GM23338 (cell line): ENCODE results near the gene TMED10. TPM values are rescaled to one million over a fixed set of nuclear protein-coding genes. Genes with fewer than 3 reads are reported as not detected.

ENCODE experiments used
- ATAC-seq: fragments of 200-7000 bp; cut with Tn5 transposase; 3 replicates; pipeline ENCODE4 v1.9.1; 2020
- DNase-seq: peaks from one replicate; pipeline ENCODE4 v3.0.0-alpha.2; 2015; ENCODE audit warnings: low spot score
- H2AFZ ChIP-seq: fragments of 200-600 bp; sonication (generic); 2 replicates; pipeline ENCODE4 v1.8.0; 2016; ENCODE audit warnings: antibody characterized with exemption, mild to moderate bottlenecking, moderate library complexity
- H3F3A ChIP-seq: fragments of 200-600 bp; sonication (generic); replicated peaks from 2 replicates; pipeline ENCODE4 v1.8.0; 2017; ENCODE audit warnings: antibody characterized with exemption, mixed run types, low read depth
- H3K27ac ChIP-seq: fragments of 200-600 bp; sonication (generic); 2 replicates; pipeline ENCODE4 v1.6.1; 2016; ENCODE audit warnings: low read depth
- H3K27me3 ChIP-seq: fragments of 200-600 bp; sonication (generic); 2 replicates; pipeline ENCODE4 v1.8.0; 2016; ENCODE audit warnings: mild to moderate bottlenecking, mixed run types, moderate library complexity; ENCODE audit not compliant: insufficient read depth
- H3K36me3 ChIP-seq: fragments of 200-600 bp; sonication (generic); 2 replicates; pipeline ENCODE4 v1.8.0; 2016; ENCODE audit warnings: mild to moderate bottlenecking; ENCODE audit not compliant: insufficient read depth
- H3K4me1 ChIP-seq: fragments of 200-600 bp; sonication (generic); 2 replicates; pipeline ENCODE4 v1.8.0; 2016; ENCODE audit warnings: mild to moderate bottlenecking, moderate library complexity; ENCODE audit not compliant: insufficient read depth
- H3K4me2 ChIP-seq: fragments of 200-600 bp; sonication (generic); 2 replicates; pipeline ENCODE4 v1.7.1; 2017; ENCODE audit warnings: mixed run types
- H3K4me3 ChIP-seq: fragments of 200-600 bp; sonication (generic); 2 replicates; pipeline ENCODE4 v1.6.1; 2016; ENCODE audit warnings: mixed run types
- H3K79me2 ChIP-seq: fragments of 200-600 bp; sonication (generic); replicated peaks from 2 replicates; pipeline ENCODE4 v1.8.0; 2017; ENCODE audit warnings: mild to moderate bottlenecking; ENCODE audit not compliant: insufficient read depth
- H3K9me2 ChIP-seq: fragments of 200-600 bp; sonication (generic); 2 replicates; pipeline ENCODE4 v1.8.0; 2017; ENCODE audit not compliant: insufficient read depth
- H4K20me1 ChIP-seq: fragments of 200-600 bp; sonication (generic); replicated peaks from 2 replicates; pipeline ENCODE4 v1.8.0; 2017; ENCODE audit warnings: mild to moderate bottlenecking; ENCODE audit not compliant: insufficient read depth
- H3K27ac Mint-ChIP-seq: 2 replicates; pipeline ENCODE4 v1.8.0; 2020; ENCODE audit warnings: inconsistent platforms, mild to moderate bottlenecking, moderate library complexity, mixed read lengths
- H3K27me3 Mint-ChIP-seq: 3 replicates; pipeline ENCODE4 v1.8.0; 2022; ENCODE audit warnings: low read depth, mild to moderate bottlenecking, moderate library complexity, mixed read lengths, inconsistent platforms; ENCODE audit not compliant: insufficient read depth, poor library complexity
- H3K36me3 Mint-ChIP-seq: 3 replicates; pipeline ENCODE4 v1.8.0; 2021; ENCODE audit warnings: low read depth, mild to moderate bottlenecking, inconsistent platforms, moderate library complexity, mixed read lengths
- H3K4me1 Mint-ChIP-seq: 3 replicates; pipeline ENCODE4 v1.8.0; 2020; ENCODE audit warnings: mild to moderate bottlenecking, inconsistent platforms, mixed read lengths
- H3K4me3 Mint-ChIP-seq: 3 replicates; pipeline ENCODE4 v1.8.0; 2021; ENCODE audit warnings: moderate library complexity, mild to moderate bottlenecking, inconsistent platforms, mixed read lengths
- H3K9me3 Mint-ChIP-seq: 3 replicates; pipeline ENCODE4 v1.8.0; 2020; ENCODE audit warnings: moderate library complexity, mild to moderate bottlenecking, inconsistent platforms, mixed read lengths
- CTCF ChIP-seq, 2 experiments: fragments of 200-600 bp in 1 of 2; sonication (generic) in 1 of 2; conservative IDR thresholded peaks; 2 replicates each; pipeline versions ENCODE4 v1.5.1 to v1.6.1; 2016 to 2017; ENCODE audit warnings: antibody characterized with exemption in 2 of 2, low read depth in 2 of 2, mild to moderate bottlenecking in 2 of 2, moderate library complexity in 1 of 2
- ETS1 ChIP-seq: IDR thresholded peaks from 2 replicates; pipeline ENCODE4 v1.6.1; 2016; ENCODE audit warnings: antibody characterized with exemption
- EZH2 ChIP-seq: fragments of 200-600 bp; sonication (generic); IDR thresholded peaks from one replicate; pipeline ENCODE4 v1.8.0; 2017; ENCODE audit warnings: antibody characterized with exemption, mild to moderate bottlenecking, low read depth; ENCODE audit not compliant: unreplicated experiment
- EZH2phosphoT487 ChIP-seq: fragments of 200-600 bp; sonication (generic); IDR thresholded peaks from one replicate; pipeline ENCODE4 v1.8.1; 2018; ENCODE audit warnings: antibody characterized with exemption; ENCODE audit not compliant: unreplicated experiment
- JUNB ChIP-seq: IDR thresholded peaks from one replicate; pipeline ENCODE4 v1.6.1; 2016; ENCODE audit warnings: antibody characterized with exemption; ENCODE audit not compliant: unreplicated experiment
- NANOG ChIP-seq: IDR thresholded peaks from 2 replicates; pipeline ENCODE4 v1.6.1; 2016; ENCODE audit warnings: antibody characterized with exemption, borderline replicate concordance
- REST ChIP-seq: IDR thresholded peaks from one replicate; pipeline ENCODE4 v1.6.1; 2018; ENCODE audit warnings: antibody characterized with exemption; ENCODE audit not compliant: unreplicated experiment
- STAT1 ChIP-seq: IDR thresholded peaks from one replicate; pipeline ENCODE4 v1.6.1; 2016; ENCODE audit warnings: antibody characterized with exemption; ENCODE audit not compliant: unreplicated experiment
- ZNF331 ChIP-seq: fragments of 250-450 bp; sonication (Bioruptor Pico); IDR thresholded peaks from 2 replicates; pipeline ENCODE4 v1.5.0; 2020; ENCODE audit warnings: low read depth, mild to moderate bottlenecking, moderate library complexity
- ZNF462 ChIP-seq: fragments of 250-450 bp; sonication (Bioruptor Pico); IDR thresholded peaks from 2 replicates; pipeline ENCODE4 v1.5.0; 2020; ENCODE audit warnings: mild to moderate bottlenecking, moderate library complexity
- polyA plus RNA-seq: library from polyadenylated mRNA; unstranded; fragments of >200 nt; fragmentation: Nextera tagmentation; extraction: Ambion mirVana; gene quantifications from 2 replicates; pipeline ENCODE4 v1.2.1, GENCODE V29; 2016
- total RNA-seq: library from RNA; depleted of rRNA; stranded (reverse); fragments of >200 nt; shearing (Covaris generic); gene quantifications from 2 replicates; pipeline ENCODE4 v1.2.3, GENCODE V29; 2014

Gene TMED10
- total and polyA plus RNA-seq, 2 experiments from 2014 or later = 180 to 196 TPM

GRCh38 chr14:75184039-75184438 lies 7.6 kb upstream of the TMED10 start:
- ATAC-seq (no peak), DNase-seq (no peak)
- H2AFZ ChIP-seq = no peak overlapping the region
- H3F3A ChIP-seq = no peaks in the 10 kb centered on the region
- Mint-ChIP-seq H3K27ac (no peak overlapping the region), H3K36me3 (no peaks in the 10 kb centered on the region), H3K4me1 (0 out of 3 replicates have a peak, but pooled peaks cover 2% of the 10 kb centered on the region), H3K4me3 (no peak overlapping the region), H3K27me3 (peaks cover 9% of the 10 kb centered on the region), H3K9me3 (no peaks in the 10 kb centered on the region)
- no peak overlapping the region for H3K27ac ChIP-seq
- H3K4me1 ChIP-seq = no peaks in the 10 kb centered on the region; the same call in 1 of the 2 replicates
- H3K27me3 ChIP-seq = no peaks in the 10 kb centered on the region
- TF ChIP-seq EZH2 (no peak), CTCF (conservative IDR thresholded peaks at IDR 0.05; ENCODE audit: low read depth in 2 of 2) (no peak), NANOG (no peak), JUNB (no peak), STAT1 (no peak), ZNF331 (CRISPR knock-in tag) (no peak), ZNF462 (CRISPR knock-in tag) (no peak), EZH2phosphoT487 (no peak), ETS1 (no peak), REST (no peak)
- no peaks in the 10 kb centered on the region for H3K79me2 ChIP-seq
- H3K4me2 ChIP-seq = no peak overlapping the region
- no peaks in the 10 kb centered on the region for H3K36me3 ChIP-seq
- H4K20me1 ChIP-seq = no peaks in the 10 kb centered on the region
- H3K4me3 ChIP-seq = no peak overlapping the region
- H3K9me2 ChIP-seq = no peaks in the 10 kb centered on the region
